Neural progenitor cell (in vitro differentiated cells): ENCODE results near the gene CCDC33.

ENCODE experiments used
- CTCF ChIP-seq: fragments of 200-600 bp; sonication (generic); IDR thresholded peaks from 2 replicates; pipeline ENCODE4 v1.5.1; 2017; ENCODE audit warnings: antibody characterized with exemption, mild to moderate bottlenecking
- EZH2 ChIP-seq: fragments of 200-600 bp; sonication (generic); IDR thresholded peaks from 2 replicates; pipeline ENCODE4 v1.6.1; 2017; ENCODE audit warnings: antibody characterized with exemption, mild to moderate bottlenecking, moderate library complexity

- TF ChIP-seq CTCF, result no peak
- TF ChIP-seq EZH2, result no peak
Observed at GRCh38 chr15:74370471-74370870, 134.3 kb downstream of the CCDC33 start.
